ENCODE data around the gene LIG3.

LIG3 gene

DNA sequence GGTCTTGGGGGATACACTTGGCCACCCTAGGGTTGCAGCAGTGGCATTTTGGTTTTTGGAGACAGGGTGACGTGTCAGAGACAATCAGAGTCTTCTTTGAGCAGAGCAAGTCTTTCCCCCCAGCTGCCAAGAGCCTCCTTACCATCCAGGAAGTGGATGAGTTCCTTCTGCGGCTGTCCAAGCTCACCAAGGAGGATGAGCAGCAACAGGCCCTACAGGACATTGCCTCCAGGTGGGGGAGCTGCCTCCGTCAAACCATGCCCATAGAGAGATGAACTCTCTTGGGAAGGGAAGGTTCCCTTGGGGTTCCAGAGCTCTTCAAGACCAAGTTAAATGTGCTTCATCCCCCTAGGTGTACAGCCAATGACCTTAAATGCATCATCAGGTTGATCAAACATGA, 11.3 kb downstream of the LIG3 start:
- no peak overlapping the region for H3K4me2 ChIP-seq (ENCODE audit: low read length)
- H3K9me3 ChIP-seq (ENCODE audit: control insufficient read depth, low read length) = no peaks in the 10 kb centered on the region
- H3K9ac ChIP-seq = no peak overlapping the region
- no peak overlapping the region for H3K4me3 ChIP-seq (ENCODE audit: low read depth, low read length)
- H3K27me3 ChIP-seq (ENCODE audit: control insufficient read depth, insufficient read depth, low read length) = no peaks in the 10 kb centered on the region
- no peak overlapping the region for H3K27ac ChIP-seq
- no peaks in the 10 kb centered on the region for H3K36me3 ChIP-seq (ENCODE audit: control insufficient read depth, insufficient read depth, low read length)
- no peak overlapping the region for H2AFZ ChIP-seq
- no peaks in the 10 kb centered on the region for H3K79me2 ChIP-seq
- H3K4me1 ChIP-seq = no peaks in the 10 kb centered on the region
- TF ChIP-seq, protein P1, sequence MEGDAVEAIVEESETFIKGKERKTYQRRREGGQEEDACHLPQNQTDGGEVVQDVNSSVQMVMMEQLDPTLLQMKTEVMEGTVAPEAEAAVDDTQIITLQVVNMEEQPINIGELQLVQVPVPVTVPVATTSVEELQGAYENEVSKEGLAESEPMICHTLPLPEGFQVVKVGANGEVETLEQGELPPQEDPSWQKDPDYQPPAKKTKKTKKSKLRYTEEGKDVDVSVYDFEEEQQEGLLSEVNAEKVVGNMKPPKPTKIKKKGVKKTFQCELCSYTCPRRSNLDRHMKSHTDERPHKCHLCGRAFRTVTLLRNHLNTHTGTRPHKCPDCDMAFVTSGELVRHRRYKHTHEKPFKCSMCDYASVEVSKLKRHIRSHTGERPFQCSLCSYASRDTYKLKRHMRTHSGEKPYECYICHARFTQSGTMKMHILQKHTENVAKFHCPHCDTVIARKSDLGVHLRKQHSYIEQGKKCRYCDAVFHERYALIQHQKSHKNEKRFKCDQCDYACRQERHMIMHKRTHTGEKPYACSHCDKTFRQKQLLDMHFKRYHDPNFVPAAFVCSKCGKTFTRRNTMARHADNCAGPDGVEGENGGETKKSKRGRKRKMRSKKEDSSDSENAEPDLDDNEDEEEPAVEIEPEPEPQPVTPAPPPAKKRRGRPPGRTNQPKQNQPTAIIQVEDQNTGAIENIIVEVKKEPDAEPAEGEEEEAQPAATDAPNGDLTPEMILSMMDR (IDR thresholded peaks at IDR 0.05) = no peak

DNA sequence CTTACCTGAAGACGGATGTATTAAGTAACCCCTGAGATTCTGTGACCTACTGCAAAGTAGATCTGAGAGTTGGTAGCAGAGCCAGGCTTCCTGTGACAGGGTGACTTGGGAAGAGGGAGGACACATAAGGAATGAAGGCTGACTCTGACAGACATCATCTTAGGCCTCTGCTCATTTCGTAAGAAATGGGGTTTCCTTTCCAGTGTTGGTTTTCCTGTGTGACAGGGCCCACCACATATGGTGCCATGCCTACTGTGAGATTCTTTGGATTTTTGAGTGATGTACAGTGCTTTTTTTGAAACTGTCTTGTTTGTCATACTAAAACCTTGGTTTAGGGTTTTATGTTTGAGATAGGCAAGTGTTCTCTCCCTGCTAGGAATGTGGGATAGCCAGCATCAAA, 12.7 kb downstream of the LIG3 start:
- Histone ChIP-seq H3K4me1 (peaks cover 13% of the 10 kb centered on the region), H3K36me3 (ENCODE audit: control insufficient read depth, insufficient read depth, low read length) (no peaks in the 10 kb centered on the region), H3K9ac (no peak overlapping the region), H2AFZ (no peak overlapping the region), H3K79me2 (no peaks in the 10 kb centered on the region), H3K9me3 (ENCODE audit: control insufficient read depth, low read length) (no peaks in the 10 kb centered on the region), H3K27me3 (ENCODE audit: control insufficient read depth, insufficient read depth, low read length) (no peaks in the 10 kb centered on the region), H3K4me2 (ENCODE audit: low read length) (no peak overlapping the region), H3K4me3 (ENCODE audit: low read depth, low read length) (no peak overlapping the region), H3K27ac (no peak overlapping the region)
- TF ChIP-seq, protein P1 (IDR thresholded peaks at IDR 0.05) = no peak

DNA sequence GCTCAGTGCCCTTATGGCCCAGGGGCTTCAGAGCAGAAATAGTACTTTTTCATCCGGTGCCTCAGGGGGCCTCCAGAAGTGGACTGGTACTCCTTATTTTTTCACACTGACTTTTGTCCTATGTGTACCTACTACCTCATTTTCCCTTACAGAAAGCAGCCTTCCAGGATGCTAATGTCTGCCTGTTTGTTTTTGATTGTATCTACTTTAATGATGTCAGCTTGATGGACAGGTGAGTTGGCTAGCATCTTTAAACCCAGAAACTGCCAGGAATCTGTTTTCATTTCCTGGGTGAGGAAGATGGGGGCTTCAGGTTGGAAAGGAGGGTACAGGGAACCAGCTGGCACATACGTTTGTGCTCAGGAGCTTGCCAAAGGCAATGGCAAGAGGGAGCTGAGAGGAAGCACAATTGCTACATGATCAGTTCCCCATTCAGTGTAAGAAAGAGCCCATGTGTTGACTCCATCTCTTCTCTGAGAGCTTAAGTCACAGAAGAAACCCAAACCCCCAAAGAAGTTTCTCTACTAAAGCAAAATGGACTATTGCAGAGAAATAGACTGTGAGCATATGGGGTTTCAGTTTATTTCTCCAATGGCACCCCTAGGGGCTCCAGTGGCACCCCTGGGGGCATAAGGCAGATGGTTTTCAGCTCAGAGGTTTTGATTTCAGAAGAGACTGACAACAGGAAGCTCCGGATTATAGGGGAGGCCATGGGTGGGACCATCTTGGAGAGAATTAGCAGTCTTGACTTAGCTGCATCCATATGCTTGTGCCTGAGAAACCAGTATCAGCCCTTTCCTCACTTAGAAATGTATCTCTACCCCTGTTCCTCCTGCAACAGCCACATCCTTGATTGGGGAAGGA, 16.3 kb downstream of the LIG3 start:
- no peak overlapping the region for H3K4me2 ChIP-seq (ENCODE audit: low read length)
- H3K36me3 ChIP-seq (ENCODE audit: control insufficient read depth, insufficient read depth, low read length) = no peaks in the 10 kb centered on the region
- H2AFZ ChIP-seq = no peak overlapping the region
- no peaks in the 10 kb centered on the region for H3K9me3 ChIP-seq (ENCODE audit: control insufficient read depth, low read length)
- H3K27ac ChIP-seq = peak overlapping the region; percentile 74
- H3K79me2 ChIP-seq = no peaks in the 10 kb centered on the region
- TF ChIP-seq, protein P1 (IDR thresholded peaks at IDR 0.05) = no peak
- H3K4me1 ChIP-seq = peaks cover 18% of the 10 kb centered on the region
- H3K9ac ChIP-seq = no peak overlapping the region
- no peak overlapping the region for H3K4me3 ChIP-seq (ENCODE audit: low read depth, low read length)
- H3K27me3 ChIP-seq (ENCODE audit: control insufficient read depth, insufficient read depth, low read length) = no peaks in the 10 kb centered on the region

DNA sequence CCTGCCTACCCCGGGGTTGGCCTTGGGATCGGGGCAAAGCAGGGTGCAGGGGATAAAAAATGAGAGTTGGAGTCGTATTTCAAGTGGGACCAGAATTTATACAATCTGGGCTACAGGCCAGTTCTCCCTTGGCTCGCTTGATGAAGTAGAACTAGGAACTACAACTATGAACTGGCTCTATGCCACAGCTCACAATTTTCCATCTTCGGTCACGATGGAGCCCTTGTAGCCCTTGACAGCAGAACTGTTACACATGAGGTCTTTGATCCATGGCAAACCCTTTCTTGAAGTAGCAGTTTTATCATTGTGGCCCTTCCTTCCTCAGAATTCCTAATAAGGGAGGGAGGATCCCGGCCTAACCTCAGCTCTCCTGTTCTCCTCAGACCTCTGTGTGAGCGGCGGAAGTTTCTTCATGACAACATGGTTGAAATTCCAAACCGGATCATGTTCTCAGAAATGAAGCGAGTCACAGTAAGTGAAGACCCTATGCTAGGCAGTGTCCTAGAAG, 17.1 kb downstream of the LIG3 start:
- Histone ChIP-seq H3K4me1 (peaks cover 20% of the 10 kb centered on the region), H3K4me3 (ENCODE audit: low read depth, low read length) (no peak overlapping the region), H3K27ac (peak overlapping the region; percentile 74), H2AFZ (no peak overlapping the region), H3K9ac (no peak overlapping the region), H3K36me3 (ENCODE audit: control insufficient read depth, insufficient read depth, low read length) (no peaks in the 10 kb centered on the region), H3K9me3 (ENCODE audit: control insufficient read depth, low read length) (no peaks in the 10 kb centered on the region), H3K4me2 (ENCODE audit: low read length) (no peak overlapping the region), H3K27me3 (ENCODE audit: control insufficient read depth, insufficient read depth, low read length) (no peaks in the 10 kb centered on the region), H3K79me2 (no peaks in the 10 kb centered on the region)
- TF ChIP-seq, protein P1 (IDR thresholded peaks at IDR 0.05) = no peak

Measured in parathyroid adenoma (tissue), 2 donors.